Inflammatory macrophage treated with lipopolysaccharide for 1 hour (primary cell): ENCODE measurements around the gene PSMA7.
"Not testable (repeated sequence)": the region's sequence is repeated elsewhere in the genome, so short reads cannot be mapped to it uniquely, and the experiment has no call there.

Experiments
- DNase-seq, 2 donors: peaks; one replicate each; pipeline ENCODE4 v3.0.0-alpha.2; 2020 to 2022

PSMA7 gene

GRCh38 chr20:62118113-62119043, 24.8 kb downstream of the PSMA7 start:
- DNase-seq: no peak

DNA sequence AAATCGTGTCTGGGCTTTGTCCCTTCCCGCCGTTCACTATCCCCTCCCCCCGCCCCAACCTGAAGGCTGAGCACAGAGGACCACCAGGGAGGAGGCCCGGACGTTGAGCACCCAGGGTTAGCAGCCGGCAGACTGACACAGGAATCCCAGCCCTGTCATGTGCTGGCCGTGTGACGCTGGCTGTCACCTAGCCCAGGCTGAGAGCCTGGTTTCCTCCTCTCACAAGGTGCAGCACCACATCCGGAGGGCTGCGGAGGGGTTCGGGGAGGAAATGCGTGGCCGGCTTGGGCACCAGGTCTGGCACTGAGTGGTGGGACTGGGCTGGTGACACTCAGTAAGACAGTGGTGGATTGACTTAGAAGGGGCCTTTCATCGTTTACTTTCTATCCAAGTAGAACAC, 25.5 kb downstream of the PSMA7 start:
- DNase-seq: no peak

- DNase-seq: no peak
Observed at GRCh38 chr20:62117362-62117646, 25.9 kb downstream of the PSMA7 start.

GRCh38 chr20:62116558-62117361, 26.4 kb downstream of the PSMA7 start:
- DNase-seq: no peak

GRCh38 chr20:62115800-62116407, 27.3 kb downstream of the PSMA7 start:
- not testable (repeated sequence) for DNase-seq

DNA sequence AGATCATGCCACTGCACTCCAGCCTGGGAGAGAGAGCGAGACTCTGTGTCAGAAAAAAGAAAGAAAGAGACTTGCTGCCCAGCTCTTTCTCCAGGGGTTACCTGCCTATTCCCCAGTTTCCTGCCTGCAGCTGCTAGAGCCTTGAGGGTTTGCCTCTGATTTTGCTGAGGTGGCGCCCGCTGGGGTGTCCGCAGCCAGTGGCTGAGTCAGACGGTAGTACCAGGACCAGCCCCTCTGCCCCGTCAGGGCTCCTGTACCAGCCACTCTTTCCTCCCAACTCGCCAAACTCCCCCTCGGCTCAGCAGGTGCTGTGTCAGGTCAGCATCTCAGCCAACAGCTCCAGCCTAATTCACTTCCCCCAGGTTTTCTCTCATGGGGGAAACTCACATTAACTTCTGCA, 28.3 kb downstream of the PSMA7 start:
- DNase-seq: no peak

- DNase-seq: no peak
Observed at GRCh38 chr20:62112368-62112767, 30.8 kb downstream of the PSMA7 start.

DNA sequence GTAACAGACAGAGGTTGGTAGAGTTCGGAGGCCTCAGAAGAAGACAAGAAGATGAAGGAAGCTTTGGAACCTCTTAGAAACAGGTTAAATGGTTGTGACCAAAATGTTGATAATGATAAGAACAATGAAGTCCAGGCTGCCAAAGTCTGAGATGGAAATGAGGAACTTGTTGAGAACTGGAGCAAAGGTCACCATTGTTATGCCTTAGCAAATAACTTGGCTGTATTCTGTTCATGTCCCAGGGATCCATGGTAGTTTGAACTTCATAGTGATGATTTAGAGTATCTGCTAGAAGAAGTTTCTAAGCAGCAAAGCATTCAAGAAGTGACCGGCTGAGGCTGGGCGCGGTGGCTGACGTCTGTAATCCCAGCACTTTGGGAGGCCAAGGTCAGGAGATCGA, 32.0 kb downstream of the PSMA7 start:
- DNase-seq: no peak

DNA sequence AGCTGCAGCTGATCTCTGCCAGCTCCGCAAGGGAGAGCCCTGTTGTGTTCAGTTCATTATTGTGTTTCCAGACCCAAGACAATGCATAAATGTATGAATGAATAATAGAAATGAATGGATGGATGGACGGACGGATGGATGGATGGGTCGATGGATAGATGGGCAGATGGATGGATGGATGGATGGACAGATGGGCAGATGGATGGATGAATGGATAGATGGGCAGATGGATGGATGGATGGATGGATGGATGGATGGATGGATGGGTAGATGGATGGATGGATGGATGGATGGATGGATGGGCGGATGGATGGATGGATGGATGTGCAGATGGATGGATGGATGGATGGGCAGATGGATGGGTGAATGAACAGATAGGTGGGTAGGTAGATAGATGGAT, 37.6 kb downstream of the PSMA7 start:
- no peak for DNase-seq

GRCh38 chr20:62104791-62105345, 38.3 kb downstream of the PSMA7 start:
- DNase-seq: no peak

DNA sequence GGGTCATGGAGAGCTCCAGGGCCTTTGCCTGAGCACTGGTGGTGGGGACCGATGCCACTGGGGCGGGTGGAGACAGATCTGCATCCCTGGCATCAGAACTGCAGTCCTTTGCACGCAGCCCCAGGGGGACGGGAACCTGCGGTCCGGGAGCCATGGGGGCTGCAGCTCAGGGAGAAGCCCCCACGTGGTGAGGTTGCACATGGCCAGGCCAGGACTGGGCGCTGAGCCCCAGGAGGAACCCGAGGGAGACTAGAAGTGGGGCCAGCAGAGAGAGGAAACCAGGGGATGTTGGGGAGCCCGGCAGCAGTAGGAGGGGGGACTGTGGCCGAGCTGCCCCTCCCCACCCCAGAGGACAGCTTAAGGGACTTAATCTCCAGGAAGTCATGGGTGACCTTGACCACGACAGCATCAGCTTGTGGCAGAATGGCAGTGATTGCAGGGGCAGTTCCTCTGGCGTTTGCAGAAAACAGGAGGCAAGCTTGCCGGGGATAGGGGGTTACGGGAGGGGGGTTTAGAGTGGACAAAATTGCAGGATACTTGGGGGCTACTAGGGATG, 38.9 kb downstream of the PSMA7 start:
- DNase-seq: no peak

DNA sequence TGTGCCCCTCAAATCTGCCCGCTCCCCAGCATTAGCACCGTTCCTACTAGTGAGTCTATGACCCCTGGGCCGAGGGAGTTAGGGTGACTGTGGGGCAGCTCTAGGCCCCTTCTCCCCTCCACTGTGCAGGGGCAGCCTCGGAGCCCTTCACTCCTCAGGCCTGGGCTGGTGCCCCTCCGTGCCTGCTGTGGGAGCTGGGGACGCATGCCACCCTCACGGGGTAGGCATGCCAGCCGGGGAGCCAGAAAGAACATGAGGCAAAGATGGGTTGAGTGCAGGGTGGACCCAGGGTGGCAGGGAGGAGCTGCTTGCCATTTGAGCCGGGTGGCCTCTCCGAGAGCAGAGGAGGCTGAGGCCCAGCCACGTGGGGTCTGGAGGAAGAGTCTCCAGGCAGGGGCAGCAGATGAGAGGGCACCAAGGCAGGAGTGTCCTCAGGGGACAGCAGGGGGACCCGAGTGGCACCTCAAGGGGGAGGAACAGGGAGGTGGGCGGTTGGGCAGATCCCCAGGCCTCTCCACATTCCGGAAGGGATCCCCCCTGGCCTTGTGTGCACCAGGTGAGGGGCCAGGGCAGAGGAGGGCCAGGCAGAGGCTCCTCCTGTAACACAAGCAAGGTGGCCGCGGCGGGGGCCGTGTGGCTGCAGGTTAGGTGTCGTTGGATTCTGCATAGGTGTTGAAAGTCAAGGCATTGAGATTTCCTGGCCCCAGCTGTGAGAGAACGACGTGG, 39.5 kb downstream of the PSMA7 start:
- no peak for DNase-seq

DNA sequence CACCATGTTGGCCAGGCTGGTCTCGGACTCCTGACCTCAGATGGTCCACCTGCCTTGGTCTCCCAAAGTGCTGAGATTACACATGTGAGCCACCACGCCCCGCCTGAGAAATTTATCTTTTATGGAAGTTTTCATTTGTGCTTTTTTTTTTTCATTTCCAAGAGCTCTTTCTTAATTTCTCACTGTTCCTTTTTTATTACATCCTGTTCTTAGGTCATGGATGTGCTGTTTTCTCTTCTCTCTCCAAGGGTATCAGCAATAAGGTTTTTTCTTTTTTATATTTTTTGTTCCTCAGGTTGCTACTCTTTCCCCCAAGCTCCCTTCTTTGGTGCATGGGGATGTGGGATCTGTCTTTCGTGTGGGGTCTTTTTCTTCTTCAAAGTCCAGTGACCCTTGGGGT, 42.1 kb downstream of the PSMA7 start:
- no peak for DNase-seq

DNA sequence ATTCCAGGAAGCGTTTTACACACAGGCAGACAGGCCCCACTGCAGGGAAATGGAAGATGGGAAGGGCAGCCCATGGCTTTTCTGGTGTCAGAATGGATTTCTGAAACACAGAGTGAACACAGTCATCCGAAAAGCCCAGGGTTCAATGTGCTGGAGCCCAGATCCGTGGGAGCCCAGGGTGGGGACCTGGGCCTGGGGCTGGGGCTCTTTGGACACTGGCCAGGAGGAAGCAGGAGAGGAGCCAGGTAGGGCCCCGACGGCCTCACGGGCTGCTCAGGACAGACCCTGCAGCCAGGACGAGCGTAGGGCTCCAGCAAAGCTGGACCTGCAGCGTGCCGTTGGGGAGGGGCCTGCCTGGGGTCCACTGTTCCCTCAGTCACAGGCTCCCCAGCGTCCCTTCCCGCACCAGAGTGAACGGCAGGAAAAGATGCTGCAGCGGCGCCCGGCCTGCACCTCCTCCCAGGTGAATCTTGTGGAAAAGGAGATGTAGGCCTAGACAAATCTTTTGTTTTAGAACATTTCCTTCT, 45.2 kb downstream of the PSMA7 start:
- no peak for DNase-seq

GRCh38 chr20:62096421-62097380, 46.5 kb downstream of the PSMA7 start:
- no peak for DNase-seq

GRCh38 chr20:62089393-62089792, 53.8 kb downstream of the PSMA7 start:
- DNase-seq: no peak

- peak; percentile 34 to 44 for DNase-seq
Observed at GRCh38 chr20:62088258-62089127, 54.7 kb downstream of the PSMA7 start.

GRCh38 chr20:62087632-62088031, 55.6 kb downstream of the PSMA7 start:
- no peak for DNase-seq

DNA sequence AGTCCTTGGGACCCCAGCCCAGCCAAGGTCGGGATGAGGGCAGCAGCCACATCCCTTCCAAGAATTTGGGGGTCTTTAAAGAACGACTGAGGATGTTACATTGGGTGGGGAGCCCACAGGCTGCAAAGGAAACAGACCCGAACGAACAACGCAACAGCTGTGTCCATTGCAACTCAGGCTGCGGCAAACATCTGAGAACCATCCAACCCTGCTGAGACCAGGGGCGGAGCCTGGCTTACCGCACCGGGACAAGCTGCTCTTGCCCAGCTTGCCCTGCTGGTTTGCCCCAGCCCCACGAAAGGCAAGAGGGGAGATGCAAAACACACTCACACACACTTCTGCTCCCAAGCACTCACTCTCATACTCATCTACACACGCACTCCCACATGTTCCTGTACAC, 56.0 kb downstream of the PSMA7 start:
- DNase-seq: no peak
